Neutrophil (primary cell): ENCODE measurements around the gene LARGE1.

Experiments
- H3K27ac ChIP-seq: fragments of 200-600 bp; sonication (generic); 2 replicates; pipeline ENCODE4 v1.5.1; 2016; ENCODE audit warnings: mild to moderate bottlenecking, moderate library complexity
- H3K27me3 ChIP-seq: fragments of 200-600 bp; sonication (generic); 2 replicates; pipeline ENCODE4 v1.6.0; 2016; ENCODE audit warnings: mild to moderate bottlenecking
- H3K36me3 ChIP-seq: fragments of 200-600 bp; sonication (generic); 2 replicates; pipeline ENCODE4 v1.5.1; 2017
- H3K4me1 ChIP-seq, 2 experiments: fragments of 200-600 bp in 1 of 2; sonication (generic) in 1 of 2; 1 replicate in 1 of 2; 2 replicates in 1 of 2; pipeline versions ENCODE4 v1.5.1 to v1.6.1; 2013 to 2016; ENCODE audit warnings: low read depth in 1 of 2, low read length in 1 of 2, mild to moderate bottlenecking in 1 of 2, moderate library complexity in 1 of 2; ENCODE audit not compliant: control insufficient read depth in 1 of 2, insufficient read depth in 1 of 2
- H3K4me3 ChIP-seq, 2 experiments: fragments of 200-600 bp in 1 of 2; sonication (generic) in 1 of 2; 1 replicate in 1 of 2; 2 replicates in 1 of 2; pipeline ENCODE4 v1.5.1; 2013 to 2016; ENCODE audit warnings: low read depth in 1 of 2, low read length in 1 of 2, mild to moderate bottlenecking in 1 of 2, moderate library complexity in 1 of 2
- H3K9me3 ChIP-seq: fragments of 200-600 bp; sonication (generic); 2 replicates; pipeline ENCODE4 v1.5.1; 2016
- CTCF ChIP-seq: fragments of 200-600 bp; sonication (generic); IDR thresholded peaks from 2 replicates; pipeline ENCODE4 v1.5.1; 2016; ENCODE audit warnings: antibody characterized with exemption

Gene LARGE1

GRCh38 chr22:33952776-33953175 is 32.5 kb upstream of the LARGE1 start:
- Histone ChIP-seq H3K4me1 (no peaks in the 10 kb centered on the region), H3K9me3 (no peaks in the 10 kb centered on the region), H3K27ac (no peak overlapping the region), H3K27me3 (no peaks in the 10 kb centered on the region), H3K4me3 (no peak overlapping the region), H3K36me3 (no peaks in the 10 kb centered on the region)
- no peak for TF ChIP-seq CTCF

GRCh38 chr22:33940741-33941140 is 20.5 kb upstream of the LARGE1 start:
- H3K27me3 ChIP-seq, result no peaks in the 10 kb centered on the region
- no peak overlapping the region for H3K4me3 ChIP-seq
- no peaks in the 10 kb centered on the region for H3K9me3 ChIP-seq
- H3K36me3 ChIP-seq, result no peaks in the 10 kb centered on the region
- no peak for TF ChIP-seq CTCF
- H3K27ac ChIP-seq, result no peak overlapping the region
- H3K4me1 ChIP-seq, result no peaks in the 10 kb centered on the region

GRCh38 chr22:33932997-33933396 is 12.7 kb upstream of the LARGE1 start:
- no peak for TF ChIP-seq CTCF
- no peaks in the 10 kb centered on the region for H3K36me3 ChIP-seq
- peaks cover 8% of the 10 kb centered on the region for H3K27me3 ChIP-seq
- no peaks in the 10 kb centered on the region for H3K9me3 ChIP-seq
- no peaks in the 10 kb centered on the region for H3K4me1 ChIP-seq
- H3K27ac ChIP-seq, result no peak overlapping the region
- no peak overlapping the region for H3K4me3 ChIP-seq

- H3K4me3 ChIP-seq, result no peak overlapping the region
- no peaks in the 10 kb centered on the region for H3K36me3 ChIP-seq
- TF ChIP-seq CTCF, result no peak
- H3K27me3 ChIP-seq, result peaks cover 22% of the 10 kb centered on the region
- H3K9me3 ChIP-seq, result no peaks in the 10 kb centered on the region
- no peaks in the 10 kb centered on the region for H3K4me1 ChIP-seq
- H3K27ac ChIP-seq, result no peak overlapping the region
Measured at GRCh38 chr22:33931406-33931805, 11.1 kb upstream of the LARGE1 start.

GRCh38 chr22:33927752-33928151 is 7.5 kb upstream of the LARGE1 start:
- no peaks in the 10 kb centered on the region for H3K36me3 ChIP-seq
- no peak overlapping the region for H3K4me3 ChIP-seq
- H3K4me1 ChIP-seq, result peaks cover 0 to under 1% of the 10 kb centered on the region in 2 experiments
- no peaks in the 10 kb centered on the region for H3K9me3 ChIP-seq
- H3K27me3 ChIP-seq, result peaks cover 59% of the 10 kb centered on the region
- no peak for TF ChIP-seq CTCF
- H3K27ac ChIP-seq, result no peak overlapping the region

GRCh38 chr22:33925194-33925593 is 4.9 kb upstream of the LARGE1 start:
- no peaks in the 10 kb centered on the region for H3K9me3 ChIP-seq
- no peak overlapping the region for H3K27ac ChIP-seq
- peaks cover 9 to 19% of the 10 kb centered on the region in 2 experiments for H3K4me1 ChIP-seq
- TF ChIP-seq CTCF, result no peak
- no peak overlapping the region for H3K4me3 ChIP-seq
- peaks cover 76% of the 10 kb centered on the region for H3K27me3 ChIP-seq
- H3K36me3 ChIP-seq, result no peaks in the 10 kb centered on the region
